Measurements from ENCODE around the gene EVPL. TPM values are rescaled to one million over a fixed set of nuclear protein-coding genes. Genes with fewer than 3 reads are reported as not detected.

EVPL gene
- total RNA-seq, 2 donors from 2014 or later, result 23.0 to 29.1 TPM

DNA sequence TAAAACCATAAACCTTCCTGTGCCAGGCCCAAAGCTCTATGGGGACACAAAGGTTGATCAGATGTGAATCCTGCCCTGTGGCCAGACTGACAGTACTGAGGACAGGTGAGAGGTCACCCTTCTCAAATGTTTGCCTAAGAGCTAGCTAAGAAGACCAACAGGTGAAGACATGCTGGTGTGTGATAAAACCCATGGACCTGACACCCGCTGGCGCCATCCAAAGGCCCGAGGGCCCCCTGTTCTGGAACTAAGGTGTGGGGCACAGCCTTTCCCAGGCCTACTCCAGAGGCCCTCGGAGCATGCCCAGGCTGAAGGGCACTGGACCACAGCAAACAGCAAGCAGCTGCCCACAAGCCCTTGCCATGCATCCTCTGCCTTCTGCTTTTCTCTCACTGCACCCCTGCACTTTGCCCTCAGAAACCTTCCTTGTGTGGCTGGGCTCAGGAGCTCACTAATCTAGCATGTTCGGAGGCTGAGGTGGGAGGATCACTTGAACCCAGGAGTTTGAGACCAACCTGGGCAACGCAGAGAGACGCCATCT lies 31.7 kb downstream of the EVPL start:
- Histone ChIP-seq H3K27me3 (replicated peaks; ENCODE audit: insufficient read depth) (no peaks in the 10 kb centered on the region), H3K9me3 (no peaks in the 10 kb centered on the region), H3K4me1 (replicated peaks) (peaks cover 3% of the 10 kb centered on the region), H3K36me3 (no peaks in the 10 kb centered on the region), H3K27ac (no peak overlapping the region), H3K4me3 (no peak overlapping the region)
- no peak for DNase-seq (ENCODE audit: low spot score)
- intact Hi-C loops (cut with DNase I), result no loop called here
- 98% methylated on average over 6 of the region's 7 CpGs for WGBS
- no peak for TF ChIP-seq POLR2A (IDR thresholded peaks at IDR 0.05)
- TF ChIP-seq, protein P1, sequence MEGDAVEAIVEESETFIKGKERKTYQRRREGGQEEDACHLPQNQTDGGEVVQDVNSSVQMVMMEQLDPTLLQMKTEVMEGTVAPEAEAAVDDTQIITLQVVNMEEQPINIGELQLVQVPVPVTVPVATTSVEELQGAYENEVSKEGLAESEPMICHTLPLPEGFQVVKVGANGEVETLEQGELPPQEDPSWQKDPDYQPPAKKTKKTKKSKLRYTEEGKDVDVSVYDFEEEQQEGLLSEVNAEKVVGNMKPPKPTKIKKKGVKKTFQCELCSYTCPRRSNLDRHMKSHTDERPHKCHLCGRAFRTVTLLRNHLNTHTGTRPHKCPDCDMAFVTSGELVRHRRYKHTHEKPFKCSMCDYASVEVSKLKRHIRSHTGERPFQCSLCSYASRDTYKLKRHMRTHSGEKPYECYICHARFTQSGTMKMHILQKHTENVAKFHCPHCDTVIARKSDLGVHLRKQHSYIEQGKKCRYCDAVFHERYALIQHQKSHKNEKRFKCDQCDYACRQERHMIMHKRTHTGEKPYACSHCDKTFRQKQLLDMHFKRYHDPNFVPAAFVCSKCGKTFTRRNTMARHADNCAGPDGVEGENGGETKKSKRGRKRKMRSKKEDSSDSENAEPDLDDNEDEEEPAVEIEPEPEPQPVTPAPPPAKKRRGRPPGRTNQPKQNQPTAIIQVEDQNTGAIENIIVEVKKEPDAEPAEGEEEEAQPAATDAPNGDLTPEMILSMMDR (IDR thresholded peaks at IDR 0.05), result no peak
- no peak for TF ChIP-seq POLR2AphosphoS5 (IDR thresholded peaks at IDR 0.05)

- Histone ChIP-seq H3K4me1 (replicated peaks) (peaks cover 2% of the 10 kb centered on the region), H3K9me3 (no peaks in the 10 kb centered on the region), H3K4me3 (no peak overlapping the region), H3K36me3 (no peaks in the 10 kb centered on the region), H3K27me3 (replicated peaks; ENCODE audit: insufficient read depth) (no peaks in the 10 kb centered on the region), H3K27ac (no peak overlapping the region)
- TF ChIP-seq, protein P1 (IDR thresholded peaks at IDR 0.05), result no peak
- TF ChIP-seq POLR2AphosphoS5 (IDR thresholded peaks at IDR 0.05) (no peak), POLR2A (IDR thresholded peaks at IDR 0.05) (no peak)
- DNase-seq (ENCODE audit: low spot score), result no peak
- 91% methylated on average over 5 of the region's 5 CpGs for WGBS
- intact Hi-C loops (cut with DNase I), result no loop called here
Measured at GRCh38 chr17:75994802-75995370, 32.2 kb downstream of the EVPL start.

DNA sequence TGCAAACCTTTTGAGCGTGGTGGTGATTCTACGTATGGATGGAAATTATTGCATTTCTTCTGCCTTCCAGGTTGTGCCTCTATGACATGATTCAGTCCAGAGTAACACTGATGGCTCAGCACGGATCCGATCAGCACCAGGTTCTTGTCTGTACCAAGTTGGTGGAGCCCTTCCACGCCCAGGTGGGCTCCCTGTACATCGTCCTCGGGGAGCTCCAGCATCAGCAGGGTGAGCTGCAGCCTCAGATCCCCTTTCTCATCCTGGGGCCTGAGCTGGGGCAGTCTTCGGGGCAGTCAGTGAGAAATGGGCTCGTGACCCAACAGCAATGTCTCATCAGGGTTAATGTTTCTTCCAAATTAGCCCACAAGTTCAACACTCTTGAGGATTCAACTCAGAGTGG lies 35.7 kb downstream of the EVPL start:
- intact Hi-C loops (cut with DNase I), result no loop called here
- H3K4me1 ChIP-seq (replicated peaks), result no peaks in the 10 kb centered on the region
- H3K36me3 ChIP-seq, result no peaks in the 10 kb centered on the region
- TF ChIP-seq POLR2A (IDR thresholded peaks at IDR 0.05), result no peak
- TF ChIP-seq, protein P1 (IDR thresholded peaks at IDR 0.05), result no peak
- TF ChIP-seq POLR2AphosphoS5 (IDR thresholded peaks at IDR 0.05), result no peak
- no peak for DNase-seq (ENCODE audit: low spot score)
- no peaks in the 10 kb centered on the region for H3K9me3 ChIP-seq
- no peaks in the 10 kb centered on the region for H3K27me3 ChIP-seq (replicated peaks; ENCODE audit: insufficient read depth)
- no peak overlapping the region for H3K4me3 ChIP-seq
- no peak overlapping the region for H3K27ac ChIP-seq
- 91% methylated on average over 9 of the region's 9 CpGs for WGBS

DNA sequence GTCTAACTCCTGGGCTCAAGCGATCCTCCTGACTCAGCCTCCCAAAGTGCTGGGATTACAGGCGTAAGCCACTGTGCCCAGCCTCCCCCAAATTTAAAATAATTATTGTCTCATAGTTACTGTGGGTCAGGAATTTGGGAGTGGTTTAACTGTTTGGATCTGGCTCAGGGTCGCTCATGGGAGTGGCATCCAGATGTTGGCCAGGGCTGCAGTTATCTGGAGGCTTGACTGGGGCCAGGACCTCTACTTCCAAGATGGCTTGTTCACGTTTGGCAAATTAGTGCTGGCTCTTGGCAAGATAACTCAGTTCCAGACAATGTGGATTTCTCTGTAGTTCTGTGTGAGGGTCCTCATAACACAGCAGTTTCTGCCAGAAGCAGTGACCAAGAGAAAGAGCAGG lies 40.1 kb downstream of the EVPL start:
- no peak for TF ChIP-seq POLR2A (IDR thresholded peaks at IDR 0.05)
- TF ChIP-seq POLR2AphosphoS5 (IDR thresholded peaks at IDR 0.05), result no peak
- TF ChIP-seq, protein P1 (IDR thresholded peaks at IDR 0.05), result no peak
- no peaks in the 10 kb centered on the region for H3K36me3 ChIP-seq
- H3K4me1 ChIP-seq (replicated peaks), result no peaks in the 10 kb centered on the region
- intact Hi-C loops (cut with DNase I), result no loop called here
- H3K9me3 ChIP-seq, result no peaks in the 10 kb centered on the region
- H3K4me3 ChIP-seq, result no peak overlapping the region
- DNase-seq (ENCODE audit: low spot score), result no peak
- no peaks in the 10 kb centered on the region for H3K27me3 ChIP-seq (replicated peaks; ENCODE audit: insufficient read depth)
- no peak overlapping the region for H3K27ac ChIP-seq
- 83% methylated on average over 4 of the region's 4 CpGs for WGBS

DNA sequence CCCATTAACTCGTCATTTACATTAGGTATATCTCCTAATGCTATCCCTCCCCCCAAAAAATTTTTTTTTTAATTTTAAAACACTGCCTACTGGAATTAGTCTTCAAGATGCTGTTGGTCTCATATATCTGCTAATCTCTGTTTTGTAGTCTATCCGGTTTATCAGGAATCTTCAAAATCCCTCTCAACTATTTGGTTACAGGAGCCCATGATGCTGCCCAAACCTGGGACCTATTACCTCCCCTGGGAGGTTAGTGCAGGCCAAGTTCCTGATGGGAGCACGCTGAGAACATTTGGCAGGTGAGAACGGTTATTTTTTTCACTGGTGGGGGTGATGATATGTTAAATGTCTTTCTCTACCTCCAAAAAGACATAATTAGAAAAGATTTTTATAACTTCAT lies 41.1 kb downstream of the EVPL start:
- Histone ChIP-seq H3K27me3 (replicated peaks; ENCODE audit: insufficient read depth) (no peaks in the 10 kb centered on the region), H3K36me3 (no peaks in the 10 kb centered on the region), H3K9me3 (no peaks in the 10 kb centered on the region), H3K27ac (no peak overlapping the region), H3K4me3 (no peak overlapping the region), H3K4me1 (replicated peaks) (no peaks in the 10 kb centered on the region)
- WGBS, result 67% methylated on average over 4 of the region's 4 CpGs
- TF ChIP-seq, protein P1 (IDR thresholded peaks at IDR 0.05), result no peak
- TF ChIP-seq POLR2A (IDR thresholded peaks at IDR 0.05), result no peak
- no peak for DNase-seq (ENCODE audit: low spot score)
- intact Hi-C loops (cut with DNase I), result no loop called here
